ENCODE data around the gene ABCC3.

ABCC3 gene, protein sequence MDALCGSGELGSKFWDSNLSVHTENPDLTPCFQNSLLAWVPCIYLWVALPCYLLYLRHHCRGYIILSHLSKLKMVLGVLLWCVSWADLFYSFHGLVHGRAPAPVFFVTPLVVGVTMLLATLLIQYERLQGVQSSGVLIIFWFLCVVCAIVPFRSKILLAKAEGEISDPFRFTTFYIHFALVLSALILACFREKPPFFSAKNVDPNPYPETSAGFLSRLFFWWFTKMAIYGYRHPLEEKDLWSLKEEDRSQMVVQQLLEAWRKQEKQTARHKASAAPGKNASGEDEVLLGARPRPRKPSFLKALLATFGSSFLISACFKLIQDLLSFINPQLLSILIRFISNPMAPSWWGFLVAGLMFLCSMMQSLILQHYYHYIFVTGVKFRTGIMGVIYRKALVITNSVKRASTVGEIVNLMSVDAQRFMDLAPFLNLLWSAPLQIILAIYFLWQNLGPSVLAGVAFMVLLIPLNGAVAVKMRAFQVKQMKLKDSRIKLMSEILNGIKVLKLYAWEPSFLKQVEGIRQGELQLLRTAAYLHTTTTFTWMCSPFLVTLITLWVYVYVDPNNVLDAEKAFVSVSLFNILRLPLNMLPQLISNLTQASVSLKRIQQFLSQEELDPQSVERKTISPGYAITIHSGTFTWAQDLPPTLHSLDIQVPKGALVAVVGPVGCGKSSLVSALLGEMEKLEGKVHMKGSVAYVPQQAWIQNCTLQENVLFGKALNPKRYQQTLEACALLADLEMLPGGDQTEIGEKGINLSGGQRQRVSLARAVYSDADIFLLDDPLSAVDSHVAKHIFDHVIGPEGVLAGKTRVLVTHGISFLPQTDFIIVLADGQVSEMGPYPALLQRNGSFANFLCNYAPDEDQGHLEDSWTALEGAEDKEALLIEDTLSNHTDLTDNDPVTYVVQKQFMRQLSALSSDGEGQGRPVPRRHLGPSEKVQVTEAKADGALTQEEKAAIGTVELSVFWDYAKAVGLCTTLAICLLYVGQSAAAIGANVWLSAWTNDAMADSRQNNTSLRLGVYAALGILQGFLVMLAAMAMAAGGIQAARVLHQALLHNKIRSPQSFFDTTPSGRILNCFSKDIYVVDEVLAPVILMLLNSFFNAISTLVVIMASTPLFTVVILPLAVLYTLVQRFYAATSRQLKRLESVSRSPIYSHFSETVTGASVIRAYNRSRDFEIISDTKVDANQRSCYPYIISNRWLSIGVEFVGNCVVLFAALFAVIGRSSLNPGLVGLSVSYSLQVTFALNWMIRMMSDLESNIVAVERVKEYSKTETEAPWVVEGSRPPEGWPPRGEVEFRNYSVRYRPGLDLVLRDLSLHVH (N-terminal part only)

DNA sequence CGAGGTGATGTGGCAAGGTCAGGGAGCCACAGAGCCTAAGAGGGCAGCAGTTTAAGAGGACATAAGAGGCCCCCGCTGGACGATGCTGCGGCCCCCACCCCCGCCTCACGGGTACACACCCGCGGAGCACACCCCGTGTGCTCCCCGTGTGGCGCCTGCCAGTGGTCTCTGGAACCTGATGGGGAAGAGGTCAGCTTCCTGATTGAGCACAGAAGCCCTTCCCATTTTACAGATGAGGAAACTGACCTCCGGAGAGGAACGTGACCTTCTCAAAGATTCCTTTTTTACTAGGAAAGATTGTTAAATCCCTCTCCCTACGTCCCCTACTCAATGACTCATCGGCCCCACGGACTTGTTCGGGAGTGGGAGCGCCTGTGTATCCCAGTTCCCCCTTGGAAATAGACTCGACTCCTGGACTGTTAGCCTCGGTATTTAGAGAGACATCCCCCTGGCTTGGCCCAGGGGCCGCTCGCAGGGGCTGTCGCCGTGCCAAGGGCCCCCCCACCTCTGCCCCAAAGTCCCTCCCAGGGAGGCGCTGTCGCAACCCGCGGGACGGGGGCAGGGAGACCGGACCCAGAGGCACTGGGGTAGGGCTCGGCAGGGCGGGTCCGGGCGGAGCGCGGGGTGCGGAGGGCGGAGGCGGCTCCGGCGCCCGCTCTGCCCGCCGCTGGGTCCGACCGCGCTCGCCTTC lies at the start of gene ABCC3:
Gene ABCC3, plus strand, starts transcription at position 658 of the 691 bp plus-strand sequence. CDS start 56 bp downstream, outside the sequence.
- ChIA-PET POLR2A (ENCODE audit: low non-redundant PET) (no interaction called here), CTCF (interaction anchor here (0.6 to 1.4 kb wide), 2 partner anchors 62 to 84 kb away, joined by 4 to 6 read pairs; no protein-coding TSS in a partner anchor)
- peak; percentile 68 for DNase-seq (ENCODE audit: low spot score)
- TF ChIP-seq CTCF (conservative IDR thresholded peaks at IDR 0.05; ENCODE audit: low read depth) = no peak
- peak within 1 kb of the TSS; percentile 98 for H3K27ac ChIP-seq

- TF ChIP-seq CTCF (conservative IDR thresholded peaks at IDR 0.05; ENCODE audit: low read depth) = no peak
- ChIA-PET CTCF (interaction anchor here (0.6 kb wide), 2 partner anchors 66 to 150 kb away, joined by 5 read pairs; no protein-coding TSS in a partner anchor), POLR2A (ENCODE audit: low non-redundant PET) (no interaction called here)
- DNase-seq (ENCODE audit: low spot score) = no peak
- no peak overlapping the region for H3K27ac ChIP-seq
Observed at GRCh38 chr17:50585346-50585745, 49.3 kb upstream of the ABCC3 start.

- no peak for TF ChIP-seq CTCF (conservative IDR thresholded peaks at IDR 0.05; ENCODE audit: low read depth)
- DNase-seq (ENCODE audit: low spot score) = no peak
- POLR2A ChIA-PET (ENCODE audit: low non-redundant PET) = no interaction called here
- no peak overlapping the region for H3K27ac ChIP-seq
- CTCF ChIA-PET = interaction anchor here (0.6 kb wide), 3 partner anchors 21 to 151 kb away, joined by 5 to 6 read pairs (median 5); no protein-coding TSS in a partner anchor
Observed at GRCh38 chr17:50585891-50586290, 48.8 kb upstream of the ABCC3 start.

- ChIA-PET CTCF (interaction anchor here (0.6 kb wide), 1 partner anchor 22 kb away, joined by 6 read pairs; no protein-coding TSS in a partner anchor), POLR2A (ENCODE audit: low non-redundant PET) (no interaction called here)
- DNase-seq (ENCODE audit: low spot score) = no peak
- TF ChIP-seq CTCF (conservative IDR thresholded peaks at IDR 0.05; ENCODE audit: low read depth) = no peak
- no peak overlapping the region for H3K27ac ChIP-seq
Observed at GRCh38 chr17:50586421-50587247, 48.0 kb upstream of the ABCC3 start.

- CTCF ChIA-PET = no interaction called here
- POLR2A ChIA-PET (ENCODE audit: low non-redundant PET) = no interaction called here
- no peak overlapping the region for H3K27ac ChIP-seq
- DNase-seq (ENCODE audit: low spot score) = no peak
- no peak for TF ChIP-seq CTCF (conservative IDR thresholded peaks at IDR 0.05; ENCODE audit: low read depth)
Observed at GRCh38 chr17:50587571-50587970, 47.1 kb upstream of the ABCC3 start.

Measured in RWPE1 (cell line).